ENCODE measurements around the gene LGR6. TPM values are rescaled to one million over a fixed set of nuclear protein-coding genes. Genes with fewer than 3 reads are reported as not detected.

LGR6 gene
- total RNA-seq, 1 donor: not detected

GRCh38 chr1:202160377-202160940, 33.1 kb upstream of the LGR6 start, which contains the start of gene PTPN7:
PTPN7 (minus strand) TSS chr1:202160602; CDS start chr1:202159402, 1,200 bp downstream.
- TF ChIP-seq CTCF (IDR thresholded peaks at IDR 0.05; ENCODE audit: insufficient read depth, low read length): no peak
- no peak within 1 kb of the TSS for H3K4me3 ChIP-seq (ENCODE audit: low read depth, low read length)
- DNase-seq (ENCODE audit: low read depth): no peak

- TF ChIP-seq CTCF (IDR thresholded peaks at IDR 0.05; ENCODE audit: insufficient read depth, low read length): no peak
These were observed 32.2 kb upstream of the LGR6 start for GRCh38 chr1:202161151-202162046.

GRCh38 chr1:202162047-202162417, 31.6 kb upstream of the LGR6 start:
- no peak for TF ChIP-seq CTCF (IDR thresholded peaks at IDR 0.05; ENCODE audit: insufficient read depth, low read length)
- no peak for DNase-seq (ENCODE audit: low read depth)
- no peak overlapping the region for H3K4me3 ChIP-seq (ENCODE audit: low read depth, low read length)

More at GRCh38 chr1:202161151-202162046, 32.2 kb upstream of the LGR6 start:
- DNase-seq (ENCODE audit: low read depth): no peak
- no peak overlapping the region for H3K4me3 ChIP-seq (ENCODE audit: low read depth, low read length)

- DNase-seq (ENCODE audit: low read depth): no peak
- H3K4me3 ChIP-seq (ENCODE audit: low read depth, low read length): no peak overlapping the region
- TF ChIP-seq CTCF (IDR thresholded peaks at IDR 0.05; ENCODE audit: insufficient read depth, low read length): no peak
These were observed 30.9 kb upstream of the LGR6 start for GRCh38 chr1:202162418-202163280.

GRCh38 chr1:202163281-202164270, 30.0 kb upstream of the LGR6 start:
- DNase-seq (ENCODE audit: low read depth): no peak
- no peak overlapping the region for H3K4me3 ChIP-seq (ENCODE audit: low read depth, low read length)
- no peak for TF ChIP-seq CTCF (IDR thresholded peaks at IDR 0.05; ENCODE audit: insufficient read depth, low read length)

All from fibroblast of the aortic adventitia (primary cell).